GM18519 (cell line): ENCODE measurements around the gene JUN.

Source experiments
- ATAC-seq: cut with Tn5 transposase; IDR thresholded peaks from one replicate; pipeline ENCODE4 v1.9.1; 2021; ENCODE audit warnings: mild to moderate bottlenecking, moderate library complexity; ENCODE audit not compliant: unreplicated experiment, low FRiP score

JUN gene

GRCh38 chr1:58784758-58785441 is 1.1 kb upstream of the JUN start:
- ATAC-seq, result no peak

GRCh38 chr1:58783090-58783992 is 506 bp downstream of the JUN start:
- ATAC-seq, result no peak

DNA sequence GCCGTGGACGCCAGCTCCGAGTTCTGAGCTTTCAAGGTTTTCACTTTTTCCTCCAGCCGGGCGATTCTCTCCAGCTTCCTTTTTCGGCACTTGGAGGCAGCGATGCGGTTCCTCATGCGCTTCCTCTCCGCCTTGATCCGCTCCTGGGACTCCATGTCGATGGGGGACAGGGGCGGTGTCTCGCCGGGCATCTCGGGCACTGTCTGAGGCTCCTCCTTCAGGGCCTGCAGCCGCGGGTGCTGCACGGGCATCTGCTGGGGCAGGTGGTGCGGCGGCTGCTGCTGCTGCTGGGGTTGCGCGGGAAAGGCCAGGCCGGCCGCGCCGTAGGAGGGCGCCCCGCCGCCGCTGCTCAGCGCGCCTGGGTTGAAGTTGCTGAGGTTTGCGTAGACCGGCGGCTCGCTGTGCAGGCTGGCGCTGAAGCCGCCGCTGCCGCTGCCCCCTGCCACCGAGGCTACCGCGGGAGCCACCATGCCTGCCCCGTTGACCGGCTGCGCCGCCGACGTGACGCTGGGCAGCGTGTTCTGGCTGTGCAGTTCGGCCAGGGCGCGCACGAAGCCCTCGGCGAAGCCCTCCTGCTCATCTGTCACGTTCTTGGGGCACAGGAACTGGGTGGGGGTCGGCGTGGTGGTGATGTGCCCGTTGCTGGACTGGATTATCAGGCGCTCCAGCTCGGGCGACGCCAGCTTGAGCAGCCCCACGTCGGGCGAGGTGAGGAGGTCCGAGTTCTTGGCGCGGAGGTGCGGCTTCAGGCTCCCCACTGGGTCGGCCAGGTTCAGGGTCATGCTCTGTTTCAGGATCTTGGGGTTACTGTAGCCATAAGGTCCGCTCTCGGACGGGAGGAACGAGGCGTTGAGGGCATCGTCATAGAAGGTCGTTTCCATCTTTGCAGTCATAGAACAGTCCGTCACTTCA is 1.4 kb downstream of the JUN start:
- ATAC-seq, result no peak

GRCh38 chr1:58781541-58782177 is 2.2 kb downstream of the JUN start:
- ATAC-seq, result no peak

GRCh38 chr1:58780836-58781452 is 2.9 kb downstream of the JUN start:
- ATAC-seq, result no peak

- no peak for ATAC-seq
Observed at GRCh38 chr1:58780411-58780810, 3.4 kb downstream of the JUN start.

DNA sequence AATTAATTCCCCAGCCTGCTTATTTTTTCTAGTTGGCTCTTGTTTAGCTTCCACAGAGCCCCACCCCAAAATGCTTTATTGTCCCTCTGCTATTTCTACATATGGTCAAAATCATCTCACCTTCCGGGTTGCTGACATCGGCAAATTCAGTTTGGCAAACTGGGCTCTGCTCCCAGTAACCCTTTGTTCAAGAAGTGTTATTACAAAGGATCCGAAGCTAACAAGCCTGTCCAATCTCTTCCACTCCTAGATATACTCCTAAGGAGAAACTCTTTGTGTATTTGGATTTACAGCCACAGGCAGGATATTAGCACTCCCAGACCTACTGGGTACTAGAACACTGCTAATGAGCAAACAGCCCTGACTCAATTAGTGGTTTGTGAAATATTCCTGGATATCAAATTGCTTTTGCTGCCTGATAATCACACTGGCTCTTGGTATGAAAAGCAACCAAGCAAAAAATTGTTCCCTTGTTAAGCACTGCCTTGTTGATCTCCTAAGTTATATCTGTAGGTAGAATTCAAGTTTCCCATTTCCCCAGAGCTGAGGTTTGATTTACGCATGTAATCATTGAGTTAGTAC is 4.0 kb downstream of the JUN start:
- ATAC-seq, result no peak

- ATAC-seq, result no peak
Observed at GRCh38 chr1:58779059-58779754, 4.6 kb downstream of the JUN start.

DNA sequence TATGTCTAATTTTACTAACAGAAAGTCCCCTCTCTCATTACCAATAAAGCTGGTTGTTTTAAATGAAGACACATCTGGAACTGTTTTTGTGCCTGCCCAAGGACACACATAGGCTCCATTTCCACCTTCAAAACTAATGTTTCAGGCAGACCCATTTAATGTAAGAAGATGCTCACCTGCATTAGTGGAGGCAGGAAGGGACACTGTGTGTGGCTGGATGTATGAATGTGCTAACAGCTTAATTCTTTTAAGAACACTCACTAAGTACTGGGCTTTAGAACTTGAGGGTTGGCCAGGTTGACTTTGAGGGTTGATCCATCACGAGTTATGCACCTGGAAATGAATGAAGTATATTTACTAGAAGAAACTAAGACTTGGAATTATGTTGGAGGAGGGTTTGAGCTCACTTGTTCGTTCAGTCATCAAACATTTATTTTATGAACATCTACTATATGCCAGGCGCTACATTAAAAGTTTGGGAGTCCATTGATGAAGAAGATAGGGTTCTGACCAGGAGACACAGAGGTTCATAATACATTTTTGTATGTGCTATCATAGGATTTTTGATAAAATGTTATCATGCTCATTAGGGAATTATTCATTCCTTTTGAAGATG is 5.4 kb downstream of the JUN start:
- ATAC-seq, result no peak

- ATAC-seq, result no peak
Observed at GRCh38 chr1:58774027-58774426, 9.8 kb downstream of the JUN start.

GRCh38 chr1:58773406-58773840 is 10.4 kb downstream of the JUN start:
- no peak for ATAC-seq

DNA sequence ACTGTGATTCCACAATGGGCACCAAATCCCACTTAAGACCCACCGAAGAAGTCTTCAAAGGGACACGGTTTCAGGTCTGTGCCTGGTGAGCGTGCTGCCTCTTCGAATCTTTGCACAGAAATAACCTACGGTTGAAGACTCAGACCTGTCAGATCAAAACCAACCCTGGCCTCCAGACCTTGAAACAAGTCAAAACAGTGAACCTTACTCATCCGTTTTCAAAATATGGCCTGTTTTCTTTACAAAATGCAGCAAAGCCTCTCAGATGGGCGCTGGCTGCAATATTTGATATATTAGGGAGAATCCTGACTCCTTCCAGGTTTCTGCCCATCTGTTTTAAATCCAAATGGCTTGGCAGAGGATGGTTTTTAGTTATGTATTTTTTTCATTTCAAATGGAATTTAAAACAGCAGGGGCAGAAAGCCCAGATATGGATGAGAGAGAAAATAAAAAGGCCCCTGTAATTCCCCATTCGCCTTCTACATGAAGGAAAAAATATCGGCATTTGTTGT is 14.0 kb downstream of the JUN start:
- ATAC-seq, result no peak

- ATAC-seq, result no peak
Observed at GRCh38 chr1:58768971-58769808, 14.7 kb downstream of the JUN start.

GRCh38 chr1:58768191-58768731 is 15.6 kb downstream of the JUN start:
- no peak for ATAC-seq

GRCh38 chr1:58767143-58767542 is 16.7 kb downstream of the JUN start:
- ATAC-seq, result no peak

- no peak for ATAC-seq
Observed at GRCh38 chr1:58765441-58765840, 18.4 kb downstream of the JUN start.

DNA sequence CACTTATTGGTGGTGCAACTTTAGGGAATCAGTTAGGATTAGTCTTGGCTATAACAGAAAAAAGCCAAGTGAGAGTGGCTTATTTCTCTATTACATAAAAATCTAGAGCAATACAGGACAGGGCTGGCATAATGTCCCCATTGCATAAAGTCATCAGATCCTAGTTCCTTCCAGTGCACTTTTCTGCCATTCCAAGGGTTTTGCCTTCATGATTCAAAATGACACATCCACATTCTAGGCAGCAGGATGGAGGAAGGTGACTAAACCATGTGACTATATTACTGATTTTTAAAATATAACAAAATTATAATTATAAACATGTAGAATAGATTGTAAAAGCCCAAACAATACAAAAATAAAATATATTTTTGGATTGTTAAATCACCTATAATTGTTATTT is 18.8 kb downstream of the JUN start:
- ATAC-seq, result no peak
